PFSK-1 (cell line): ENCODE measurements around the gene TMEM129.

Experiments used
- FOXP2 ChIP-seq: optimal IDR thresholded peaks from 2 replicates; pipeline ENCODE3; 2011; ENCODE audit warnings: borderline replicate concordance, control low read depth, inconsistent platforms; ENCODE audit not compliant: insufficient read depth; ENCODE audit errors: extremely low read length, extremely low read depth
- POLR2AphosphoS5 ChIP-seq: IDR thresholded peaks from 2 replicates; pipeline ENCODE4 v1.6.1; 2012; ENCODE audit warnings: low read depth, mild to moderate bottlenecking, control low read depth, low read length, moderate library complexity
- REST ChIP-seq, 2 experiments: IDR thresholded peaks; 2 replicates each; pipeline versions ENCODE4 v1.6.1 to v1.8.0; 2011 to 2012; ENCODE audit warnings: low read depth in 2 of 2, low read length in 2 of 2, control low read depth in 1 of 2, inconsistent platforms in 1 of 2, mild to moderate bottlenecking in 1 of 2, moderate library complexity in 1 of 2; ENCODE audit not compliant: insufficient read depth in 1 of 2
- SIN3A ChIP-seq: IDR thresholded peaks from 2 replicates; pipeline ENCODE4 v1.6.1; 2012; ENCODE audit warnings: mild to moderate bottlenecking, low read length, moderate library complexity, borderline replicate concordance; ENCODE audit not compliant: insufficient read depth
- TAF1 ChIP-seq: IDR thresholded peaks from 2 replicates; pipeline ENCODE4 v1.6.1; 2012; ENCODE audit warnings: low read length, control low read depth, borderline replicate concordance; ENCODE audit not compliant: insufficient read depth

- TF ChIP-seq REST (IDR thresholded peaks at IDR 0.05; ENCODE audit: insufficient read depth in 1 of 2, low read depth in 2 of 2, low read length in 2 of 2) (no peak), POLR2AphosphoS5 (no peak), FOXP2 (no peak), SIN3A (no peak), TAF1 (no peak)
These were observed 46.7 kb upstream of the TMEM129 start for GRCh38 chr4:1767770-1768366.
